Central memory CD8-positive, alpha-beta T cell (primary cell): ENCODE results near the gene GPR135.

Experiments used
- ATAC-seq: fragments of 150-1000 bp; cut with Tn5 transposase; replicated peaks from 2 replicates; pipeline ENCODE4 v1.10.0; 2022; ENCODE audit warnings: mild to moderate bottlenecking, moderate FRiP score, moderate number of reproducible peaks; ENCODE audit not compliant: poor library complexity, severe bottlenecking; ENCODE audit errors: extremely low read depth
- DNase-seq, 2 donors: peaks; one replicate each; pipeline ENCODE4 v3.0.0; 2021; ENCODE audit warnings: low spot score in 2 of 2
- H3K27ac Mint-ChIP-seq: one replicate; pipeline ENCODE4 v1.8.0; 2022; ENCODE audit warnings: low read depth, mild to moderate bottlenecking, moderate library complexity, mixed read lengths
- H3K27me3 Mint-ChIP-seq: one replicate; pipeline ENCODE4 v1.8.0; 2022; ENCODE audit warnings: mixed read lengths
- H3K36me3 Mint-ChIP-seq: one replicate; pipeline ENCODE4 v1.8.0; 2022; ENCODE audit warnings: mild to moderate bottlenecking, moderate library complexity, mixed read lengths; ENCODE audit not compliant: insufficient read depth
- H3K4me1 Mint-ChIP-seq: one replicate; pipeline ENCODE4 v1.8.0; 2022; ENCODE audit warnings: mixed read lengths
- H3K4me3 Mint-ChIP-seq: one replicate; pipeline ENCODE4 v1.8.0; 2022; ENCODE audit warnings: mild to moderate bottlenecking, moderate library complexity, mixed read lengths
- H3K9me3 Mint-ChIP-seq: one replicate; pipeline ENCODE4 v1.8.0; 2022; ENCODE audit warnings: mixed read lengths

Gene GPR135

DNA sequence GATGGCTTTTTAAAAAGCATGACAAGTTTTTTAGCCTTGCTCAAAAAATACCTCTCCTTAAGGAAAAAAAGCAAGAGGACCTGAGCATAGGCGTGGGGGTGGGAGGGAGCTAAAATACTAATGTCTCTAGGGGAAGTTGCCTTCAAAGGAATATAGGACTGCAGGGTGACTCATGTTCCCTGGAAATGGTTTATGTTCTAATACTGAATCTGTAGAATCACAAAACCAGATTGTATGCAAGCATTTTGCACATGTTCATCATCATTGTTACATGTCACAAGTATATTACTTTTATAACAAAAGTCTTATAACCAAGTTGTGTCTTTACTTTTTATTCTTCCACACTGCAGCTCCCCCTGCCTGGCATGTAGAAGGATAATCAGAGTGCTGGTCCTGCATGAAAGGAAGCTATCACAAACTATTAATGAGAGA lies 36.6 kb downstream of the GPR135 start:
- ATAC-seq (no peak), DNase-seq (no peak)
- Mint-ChIP-seq H3K36me3 (no peaks in the 10 kb centered on the region), H3K4me3 (no peak overlapping the region), H3K9me3 (no peaks in the 10 kb centered on the region), H3K27ac (no peak overlapping the region), H3K27me3 (peaks cover 25% of the 10 kb centered on the region), H3K4me1 (no peaks in the 10 kb centered on the region)

DNA sequence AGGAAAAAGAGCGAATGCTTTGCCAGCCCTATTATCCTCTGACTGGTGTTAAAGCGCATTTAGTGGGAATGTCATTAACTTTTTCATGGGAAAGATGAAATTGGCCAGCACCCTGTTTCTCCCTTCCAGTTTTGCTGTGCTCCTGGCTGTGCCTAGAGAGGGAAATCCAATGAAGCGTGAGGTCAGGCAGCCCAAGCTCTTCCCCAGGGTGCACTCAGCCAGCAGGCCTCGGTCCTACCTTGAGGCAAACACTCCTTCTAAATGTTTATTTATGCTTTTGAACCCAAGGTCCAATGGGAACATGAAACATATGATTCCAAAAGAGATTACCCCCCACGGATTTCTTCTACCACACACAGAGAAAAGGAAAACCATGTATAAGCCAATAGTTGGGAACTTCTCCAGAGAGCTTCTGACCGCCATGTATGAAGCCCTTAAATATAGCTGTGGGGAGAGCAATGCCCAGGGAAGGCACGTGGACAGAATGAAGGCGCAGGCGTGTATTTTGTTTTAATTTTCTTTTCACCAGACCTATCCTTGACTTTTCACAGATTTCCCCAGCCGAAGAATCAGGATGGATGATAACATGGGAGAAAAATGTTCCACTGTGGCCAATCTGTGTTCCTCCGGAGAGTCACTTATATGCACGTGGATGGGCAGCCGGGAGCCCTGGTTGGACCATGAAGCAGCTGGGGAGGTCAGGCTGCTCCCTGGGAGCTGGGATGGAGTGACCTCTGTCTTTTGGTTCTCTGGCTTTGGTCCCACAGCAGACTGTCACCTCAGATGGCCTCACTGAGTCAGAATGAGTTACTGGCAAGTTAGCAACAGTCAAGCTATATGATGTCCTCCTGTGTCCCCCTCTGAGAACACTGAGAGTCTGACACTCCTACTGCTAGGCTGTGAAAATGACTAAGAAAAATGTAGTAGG lies 37.3 kb downstream of the GPR135 start:
- no peak for DNase-seq
- H3K4me3 Mint-ChIP-seq, result no peak overlapping the region
- H3K27ac Mint-ChIP-seq, result no peak overlapping the region
- H3K36me3 Mint-ChIP-seq, result no peaks in the 10 kb centered on the region
- no peak for ATAC-seq
- H3K4me1 Mint-ChIP-seq, result no peaks in the 10 kb centered on the region
- no peaks in the 10 kb centered on the region for H3K9me3 Mint-ChIP-seq
- peaks cover 25% of the 10 kb centered on the region for H3K27me3 Mint-ChIP-seq

DNA sequence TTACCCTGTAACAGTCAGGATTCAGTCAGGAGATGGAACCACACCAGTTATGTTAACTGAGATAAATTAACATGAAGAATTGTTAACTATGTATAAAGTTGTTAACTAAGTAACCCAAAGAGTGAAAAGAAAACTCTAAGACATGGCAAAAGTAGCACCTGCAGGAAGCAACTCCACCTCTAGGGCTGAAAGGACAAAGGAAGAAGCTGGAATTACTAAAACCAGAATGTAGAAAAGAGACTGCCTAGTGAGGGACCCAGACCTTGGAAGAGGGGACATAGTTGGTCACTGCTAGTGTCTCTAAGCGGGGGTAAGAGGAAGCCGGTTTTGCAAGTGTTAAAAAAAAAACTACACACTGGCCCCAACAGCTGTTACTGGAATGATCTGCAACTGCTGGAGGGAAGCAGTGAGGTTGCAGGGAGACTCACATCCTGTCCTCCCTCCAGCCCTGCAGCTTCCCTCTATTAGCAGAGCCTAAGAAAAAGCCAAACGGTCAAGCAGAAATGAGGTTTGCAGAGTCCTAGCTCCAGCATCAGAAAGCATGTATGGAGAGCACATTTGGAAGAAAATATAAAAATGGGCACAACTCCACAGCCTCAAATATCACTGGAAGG lies 39.8 kb downstream of the GPR135 start:
- Mint-ChIP-seq H3K4me1 (no peaks in the 10 kb centered on the region), H3K27ac (no peak overlapping the region), H3K9me3 (no peaks in the 10 kb centered on the region), H3K36me3 (no peaks in the 10 kb centered on the region), H3K4me3 (no peak overlapping the region), H3K27me3 (peaks cover 42% of the 10 kb centered on the region)
- ATAC-seq, result no peak
- no peak for DNase-seq

DNA sequence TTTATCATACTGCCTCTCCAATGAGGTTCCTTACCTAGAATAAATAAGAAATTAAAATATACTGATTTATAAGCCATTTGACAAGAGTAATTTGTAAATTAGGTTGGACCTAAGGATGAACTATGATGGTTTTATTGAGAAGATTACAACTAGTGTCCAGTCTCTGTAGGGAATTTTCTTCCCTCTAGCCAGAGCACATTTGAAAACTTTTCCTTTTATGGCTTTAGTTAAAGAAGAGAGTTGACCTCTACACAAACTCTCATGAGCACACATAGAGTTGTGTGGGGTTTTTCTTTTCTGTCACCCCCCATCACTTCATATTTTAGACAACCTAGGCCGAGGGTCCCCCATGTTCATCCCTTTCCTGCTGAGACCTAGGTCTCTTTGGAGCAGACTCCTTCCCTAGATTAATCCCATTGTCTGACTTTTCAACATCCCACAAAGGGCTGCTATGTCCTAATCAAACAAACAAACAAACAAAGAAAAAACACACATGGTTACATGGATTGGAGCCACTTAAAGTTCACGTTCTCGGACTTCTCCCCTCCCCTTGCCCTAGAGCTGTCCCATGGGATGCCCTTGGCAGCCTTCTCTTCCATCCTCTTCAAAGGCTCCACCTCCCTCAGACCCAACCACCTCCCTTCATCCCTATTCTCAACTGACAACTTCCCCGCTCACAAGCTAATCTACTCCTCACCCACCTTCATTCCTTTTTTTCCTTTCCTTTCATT lies 40.7 kb downstream of the GPR135 start:
- ATAC-seq, result no peak
- Mint-ChIP-seq H3K9me3 (no peaks in the 10 kb centered on the region), H3K27ac (no peak overlapping the region), H3K4me1 (no peaks in the 10 kb centered on the region), H3K36me3 (no peaks in the 10 kb centered on the region), H3K27me3 (peaks cover 42% of the 10 kb centered on the region), H3K4me3 (no peak overlapping the region)
- no peak for DNase-seq

DNA sequence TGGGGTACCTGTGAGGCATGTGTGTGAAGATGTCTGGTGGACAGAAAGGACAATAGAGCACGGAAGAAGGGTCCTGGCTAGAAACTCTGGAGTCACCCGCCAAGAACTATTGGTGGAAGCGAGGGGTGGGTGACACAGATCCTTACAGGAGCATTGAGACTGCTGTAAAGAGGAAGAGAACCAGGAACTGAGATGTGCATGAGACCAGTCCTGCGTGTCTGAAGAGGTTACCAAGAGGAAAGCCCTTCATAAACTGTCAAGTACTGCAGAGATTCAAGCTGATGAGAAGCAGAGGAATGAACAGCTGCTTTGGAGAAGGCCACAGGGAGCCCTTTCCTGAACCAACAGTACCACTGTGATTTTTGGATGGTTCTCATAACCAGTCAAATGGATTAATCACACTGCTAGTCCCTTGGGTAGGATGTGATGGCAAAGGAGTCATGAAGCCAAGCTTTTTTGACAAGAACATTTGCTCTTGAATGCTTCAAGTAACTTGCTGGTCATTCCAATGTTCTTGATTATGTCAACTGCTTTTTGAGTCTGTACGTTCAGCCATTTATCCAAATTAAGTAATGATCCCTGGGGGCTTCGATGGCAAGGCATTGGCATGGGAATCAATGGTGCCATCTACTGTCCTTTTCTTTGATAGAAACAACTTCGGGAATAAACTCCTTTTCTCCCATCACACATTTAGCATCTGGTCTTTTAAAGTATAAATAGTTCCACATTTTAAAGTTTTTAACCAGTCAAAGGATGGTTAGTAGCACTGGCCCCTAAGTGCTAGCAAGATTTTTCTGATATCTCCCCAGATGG lies 42.9 kb downstream of the GPR135 start:
- no peak for DNase-seq
- Mint-ChIP-seq H3K27me3 (peaks cover 42% of the 10 kb centered on the region), H3K4me3 (no peak overlapping the region), H3K36me3 (no peaks in the 10 kb centered on the region), H3K4me1 (no peaks in the 10 kb centered on the region), H3K9me3 (no peaks in the 10 kb centered on the region), H3K27ac (no peak overlapping the region)
- no peak for ATAC-seq

DNA sequence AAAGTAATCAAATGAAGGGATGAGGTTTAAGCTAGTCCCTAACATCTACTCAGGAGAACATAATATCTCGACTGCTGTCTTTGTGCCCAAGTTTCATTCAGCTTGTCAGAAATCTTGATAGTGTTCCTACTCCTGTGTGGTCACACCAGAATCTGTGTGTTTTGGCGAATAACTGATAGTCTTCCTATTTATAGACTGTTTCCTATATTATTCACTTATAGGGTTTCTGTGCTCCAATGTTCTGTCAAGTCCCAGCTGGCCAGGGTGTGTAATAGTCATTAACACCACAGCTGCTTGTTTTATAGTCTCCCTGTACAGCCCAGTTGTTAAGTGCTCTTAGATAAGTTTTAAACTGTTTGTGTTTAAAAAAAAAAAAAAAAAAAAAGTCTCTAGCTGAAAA lies 45.9 kb downstream of the GPR135 start:
- DNase-seq (no peak), ATAC-seq (no peak)
- Mint-ChIP-seq H3K4me3 (no peak overlapping the region), H3K36me3 (no peaks in the 10 kb centered on the region), H3K27me3 (peaks cover 18% of the 10 kb centered on the region), H3K9me3 (no peaks in the 10 kb centered on the region), H3K4me1 (no peaks in the 10 kb centered on the region), H3K27ac (no peak overlapping the region)

DNA sequence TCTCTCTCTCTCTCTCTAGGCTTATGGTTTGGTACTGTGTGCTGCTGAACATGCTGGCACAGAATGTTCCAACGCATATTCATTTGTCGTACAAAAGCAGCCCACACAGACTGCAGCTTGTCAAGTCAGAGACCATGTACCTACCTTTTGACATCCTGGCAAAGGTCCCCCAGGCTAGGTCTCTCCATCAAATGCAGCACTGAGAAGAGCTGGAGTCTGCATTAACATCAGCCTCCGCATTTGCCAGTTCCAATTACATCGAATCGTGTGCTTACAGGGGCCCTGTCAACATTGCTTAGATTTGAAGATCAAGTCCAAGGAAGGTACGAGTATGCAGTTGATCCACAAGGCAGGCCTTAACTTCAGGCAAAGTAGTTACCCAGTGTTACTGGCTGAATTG lies 47.9 kb downstream of the GPR135 start:
- Mint-ChIP-seq H3K27me3 (peaks cover 25% of the 10 kb centered on the region), H3K27ac (no peak overlapping the region), H3K4me1 (no peaks in the 10 kb centered on the region), H3K9me3 (no peaks in the 10 kb centered on the region), H3K36me3 (no peaks in the 10 kb centered on the region), H3K4me3 (no peak overlapping the region)
- ATAC-seq (no peak), DNase-seq (no peak)

DNA sequence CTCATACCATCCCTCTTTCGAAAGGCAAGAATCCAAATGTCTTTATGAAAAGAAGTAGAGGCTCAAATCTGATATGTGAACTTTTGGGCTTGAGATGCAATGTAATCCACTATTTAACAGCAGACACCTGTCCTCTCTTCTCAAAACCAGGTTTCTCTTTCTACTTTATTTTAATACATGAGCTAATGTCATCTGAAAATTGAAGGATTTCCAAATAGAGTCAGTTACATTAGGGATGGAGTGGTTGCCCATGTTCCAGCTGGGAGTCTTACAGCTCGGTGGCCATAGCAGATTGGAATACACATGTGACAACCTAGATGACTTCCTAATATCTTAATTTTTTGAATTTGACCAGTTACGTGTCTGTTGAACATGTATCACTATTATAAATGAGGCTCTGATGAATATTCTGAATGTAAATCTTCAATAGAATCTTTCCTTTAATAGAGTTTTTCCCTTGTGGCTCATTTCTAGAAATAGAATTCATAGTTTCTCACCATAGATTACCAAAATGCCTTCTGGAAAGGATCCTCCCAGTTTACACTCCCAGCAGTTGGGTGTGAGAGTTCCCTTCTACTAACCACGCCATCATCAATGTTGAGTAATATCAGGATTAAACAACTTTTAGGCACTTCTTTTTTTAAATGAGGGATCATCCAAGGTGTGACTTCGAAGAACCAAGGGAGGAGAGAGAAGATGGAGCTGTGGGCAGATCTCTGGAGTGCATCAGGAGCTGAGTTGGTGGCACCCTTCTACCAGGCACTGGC lies 49.2 kb downstream of the GPR135 start:
- Mint-ChIP-seq H3K9me3 (no peaks in the 10 kb centered on the region), H3K4me3 (no peak overlapping the region), H3K36me3 (no peaks in the 10 kb centered on the region), H3K27ac (no peak overlapping the region), H3K4me1 (no peaks in the 10 kb centered on the region), H3K27me3 (peaks cover 26% of the 10 kb centered on the region)
- no peak for DNase-seq
- ATAC-seq, result no peak
